ENCODE results near the gene MTM1. TPM values are rescaled to one million over a fixed set of nuclear protein-coding genes. Genes with fewer than 3 reads are reported as not detected.

Gene MTM1
- total RNA-seq, 1 experiment from 2014 or later, result 11.6 TPM

- CTCF ChIA-PET, result interaction anchor here (0.8 to 1.6 kb wide), 2 partner anchors 13 to 36 kb away, joined by 4 read pairs; no protein-coding TSS in a partner anchor
- POLR2A ChIA-PET, result interaction anchor here (0.9 to 1.1 kb wide), 2 partner anchors 13 to 17 kb away, joined by 3 to 6 read pairs; no protein-coding TSS in a partner anchor
- no peak overlapping the region for H3K4me3 Mint-ChIP-seq (ENCODE audit: unreplicated experiment)
- peaks cover 15% of the 10 kb centered on the region for H3K27me3 Mint-ChIP-seq (ENCODE audit: insufficient read depth, unreplicated experiment)
- DNase-seq (ENCODE audit: unreplicated experiment), result no peak
- H3K9me3 Mint-ChIP-seq (ENCODE audit: unreplicated experiment), result peaks cover 7% of the 10 kb centered on the region
- peaks cover 17% of the 10 kb centered on the region for H3K36me3 Mint-ChIP-seq (ENCODE audit: insufficient read depth, unreplicated experiment)
- no TSS peak for BruUV-seq (replicated peaks)
- intact Hi-C loops (cut with micrococcal nuclease), result no loop called here
- H3K4me1 Mint-ChIP-seq (ENCODE audit: insufficient read depth, unreplicated experiment), result peaks cover 5% of the 10 kb centered on the region
- no peak overlapping the region for H3K27ac Mint-ChIP-seq (ENCODE audit: low read depth, unreplicated experiment)
- no peak for TF ChIP-seq CTCF (IDR thresholded peaks at IDR 0.05; ENCODE audit: unreplicated experiment)
Measured at GRCh38 chrX:150663073-150663472, 94.7 kb downstream of the MTM1 start.

GRCh38 chrX:150664290-150664689 is 95.9 kb downstream of the MTM1 start:
- no TSS peak for BruUV-seq (replicated peaks)
- ChIA-PET CTCF (interaction anchor here (1.6 kb wide), 1 partner anchor 12 kb away, joined by 4 read pairs; no protein-coding TSS in a partner anchor), POLR2A (no interaction called here)
- H3K4me3 Mint-ChIP-seq (ENCODE audit: unreplicated experiment), result no peak overlapping the region
- intact Hi-C loops (cut with micrococcal nuclease), result no loop called here
- no peak overlapping the region for H3K27ac Mint-ChIP-seq (ENCODE audit: low read depth, unreplicated experiment)
- peaks cover 7% of the 10 kb centered on the region for H3K36me3 Mint-ChIP-seq (ENCODE audit: insufficient read depth, unreplicated experiment)
- DNase-seq (ENCODE audit: unreplicated experiment), result peak; percentile 85
- peaks cover 5% of the 10 kb centered on the region for H3K4me1 Mint-ChIP-seq (ENCODE audit: insufficient read depth, unreplicated experiment)
- peaks cover 15% of the 10 kb centered on the region for H3K27me3 Mint-ChIP-seq (ENCODE audit: insufficient read depth, unreplicated experiment)
- TF ChIP-seq CTCF (IDR thresholded peaks at IDR 0.05; ENCODE audit: unreplicated experiment), result no peak
- peaks cover 7% of the 10 kb centered on the region for H3K9me3 Mint-ChIP-seq (ENCODE audit: unreplicated experiment)

- POLR2A ChIA-PET, result interaction anchor here (0.7 to 1.5 kb wide), 2 partner anchors 14 to 284 kb away, joined by 3 to 6 read pairs; no protein-coding TSS in a partner anchor
- intact Hi-C loops (cut with micrococcal nuclease), result no loop called here
- DNase-seq (ENCODE audit: unreplicated experiment), result no peak
- peaks cover 17% of the 10 kb centered on the region for H3K27me3 Mint-ChIP-seq (ENCODE audit: insufficient read depth, unreplicated experiment)
- no peak overlapping the region for H3K4me3 Mint-ChIP-seq (ENCODE audit: unreplicated experiment)
- TF ChIP-seq CTCF (IDR thresholded peaks at IDR 0.05; ENCODE audit: unreplicated experiment), result no peak
- H3K36me3 Mint-ChIP-seq (ENCODE audit: insufficient read depth, unreplicated experiment), result peaks cover 12% of the 10 kb centered on the region
- BruUV-seq (replicated peaks), result no TSS peak
- no peaks in the 10 kb centered on the region for H3K4me1 Mint-ChIP-seq (ENCODE audit: insufficient read depth, unreplicated experiment)
- H3K27ac Mint-ChIP-seq (ENCODE audit: low read depth, unreplicated experiment), result no peak overlapping the region
- peaks cover 11% of the 10 kb centered on the region for H3K9me3 Mint-ChIP-seq (ENCODE audit: unreplicated experiment)
- CTCF ChIA-PET, result interaction anchor here (0.7 to 1.7 kb wide), 5 partner anchors 7 to 724 kb away, joined by 3 to 7 read pairs (median 4); no protein-coding TSS in a partner anchor
Measured at GRCh38 chrX:150676221-150676620, 107.8 kb downstream of the MTM1 start.

GRCh38 chrX:150680974-150681373 is 112.6 kb downstream of the MTM1 start:
- H3K9me3 Mint-ChIP-seq (ENCODE audit: unreplicated experiment), result peaks cover 11% of the 10 kb centered on the region
- H3K27ac Mint-ChIP-seq (ENCODE audit: low read depth, unreplicated experiment), result no peak overlapping the region
- ChIA-PET CTCF (interaction anchor here (0.6 to 1.9 kb wide), 11 partner anchors 9 to 740 kb away, joined by 3 to 9 read pairs (median 3); no protein-coding TSS in a partner anchor), POLR2A (interaction anchor here (0.7 to 1.0 kb wide), 2 partner anchors 17 to 51 kb away, joined by 3 read pairs; no protein-coding TSS in a partner anchor)
- intact Hi-C loops (cut with micrococcal nuclease), result loop anchor here (1.0 kb wide), 3 partner anchors 137 to 731 kb away; no protein-coding TSS in a partner anchor
- DNase-seq (ENCODE audit: unreplicated experiment), result peak; percentile 59
- no TSS peak for BruUV-seq (replicated peaks)
- peak; percentile 70 for TF ChIP-seq CTCF (IDR thresholded peaks at IDR 0.05; ENCODE audit: unreplicated experiment)
- H3K4me3 Mint-ChIP-seq (ENCODE audit: unreplicated experiment), result no peak overlapping the region
- H3K4me1 Mint-ChIP-seq (ENCODE audit: insufficient read depth, unreplicated experiment), result no peaks in the 10 kb centered on the region
- peaks cover 17% of the 10 kb centered on the region for H3K27me3 Mint-ChIP-seq (ENCODE audit: insufficient read depth, unreplicated experiment)
- H3K36me3 Mint-ChIP-seq (ENCODE audit: insufficient read depth, unreplicated experiment), result no peaks in the 10 kb centered on the region

All from MCF 10A (cell line).